ENCODE measurements around the gene TRPC3. TPM values are rescaled to one million over a fixed set of nuclear protein-coding genes. Genes with fewer than 3 reads are reported as not detected.
"Not testable (repeated sequence)": the region's sequence is repeated elsewhere in the genome, so short reads cannot be mapped to it uniquely, and the experiment has no call there.

The TRPC3 gene
- total RNA-seq, 1 donor from 2014 or later, result 3.0 TPM

DNA sequence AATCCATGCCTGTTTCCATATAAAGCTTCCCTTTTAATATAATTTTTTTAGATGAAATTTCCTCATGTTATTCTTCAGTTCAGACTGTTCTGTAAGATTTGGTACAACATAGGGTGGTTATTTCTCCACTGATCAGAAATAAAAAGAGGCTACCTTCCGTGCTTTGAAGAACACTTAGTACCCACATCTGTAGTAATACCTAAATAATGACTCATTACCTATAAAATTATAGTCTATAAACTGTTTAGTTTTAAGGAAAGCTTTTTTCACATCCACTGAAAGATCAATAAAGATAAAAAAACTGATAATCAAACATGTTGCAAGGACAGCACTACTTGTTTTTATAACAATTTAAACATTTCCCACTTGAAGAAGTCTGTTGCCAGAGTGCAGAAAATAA, 23.9 kb downstream of the TRPC3 start:
- Mint-ChIP-seq H3K27me3 (ENCODE audit: unreplicated experiment) (no peaks in the 10 kb centered on the region), H3K4me3 (ENCODE audit: unreplicated experiment) (no peak overlapping the region), H3K9me3 (ENCODE audit: unreplicated experiment) (no peaks in the 10 kb centered on the region), H3K4me1 (ENCODE audit: unreplicated experiment) (no peaks in the 10 kb centered on the region), H3K36me3 (ENCODE audit: low read depth, unreplicated experiment) (no peaks in the 10 kb centered on the region), H3K27ac (ENCODE audit: unreplicated experiment) (no peak overlapping the region)
- DNase-seq (ENCODE audit: low spot score), result no peak
- no peak for TF ChIP-seq CTCF (IDR thresholded peaks at IDR 0.05; ENCODE audit: unreplicated experiment)

DNA sequence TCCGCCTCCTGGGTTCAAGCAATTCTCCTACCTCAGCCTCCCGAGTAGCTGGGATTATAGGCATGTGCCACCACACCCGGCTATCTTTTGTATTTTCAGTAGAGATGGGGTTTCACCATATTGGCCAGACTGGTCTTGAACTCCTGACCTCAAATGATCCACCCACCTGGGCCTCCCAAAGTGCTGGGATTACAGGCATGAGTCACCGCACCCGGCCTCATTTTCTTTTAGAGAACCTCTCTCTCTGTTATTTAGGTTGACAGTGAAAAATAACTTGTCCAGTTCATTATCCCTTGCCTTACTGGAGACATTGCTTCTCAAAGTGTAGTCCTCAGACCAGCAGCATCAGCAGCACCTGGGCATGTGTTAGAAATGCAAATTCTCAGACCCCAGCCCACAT, 25.4 kb downstream of the TRPC3 start:
- not testable (repeated sequence) for H3K4me3 Mint-ChIP-seq (ENCODE audit: unreplicated experiment); H3K9me3 Mint-ChIP-seq (ENCODE audit: unreplicated experiment); H3K27ac Mint-ChIP-seq (ENCODE audit: unreplicated experiment); H3K4me1 Mint-ChIP-seq (ENCODE audit: unreplicated experiment); DNase-seq (ENCODE audit: low spot score); H3K27me3 Mint-ChIP-seq (ENCODE audit: unreplicated experiment); H3K36me3 Mint-ChIP-seq (ENCODE audit: low read depth, unreplicated experiment)

- Mint-ChIP-seq H3K4me1 (ENCODE audit: unreplicated experiment) (no peaks in the 10 kb centered on the region), H3K9me3 (ENCODE audit: unreplicated experiment) (no peaks in the 10 kb centered on the region), H3K4me3 (ENCODE audit: unreplicated experiment) (no peak overlapping the region), H3K27me3 (ENCODE audit: unreplicated experiment) (no peaks in the 10 kb centered on the region), H3K36me3 (ENCODE audit: low read depth, unreplicated experiment) (peaks cover under 1% of the 10 kb centered on the region), H3K27ac (ENCODE audit: unreplicated experiment) (no peak overlapping the region)
- TF ChIP-seq CTCF (IDR thresholded peaks at IDR 0.05; ENCODE audit: unreplicated experiment), result no peak
- no peak for DNase-seq (ENCODE audit: low spot score)
Observed at GRCh38 chr4:121923306-121923705, 28.6 kb downstream of the TRPC3 start.

DNA sequence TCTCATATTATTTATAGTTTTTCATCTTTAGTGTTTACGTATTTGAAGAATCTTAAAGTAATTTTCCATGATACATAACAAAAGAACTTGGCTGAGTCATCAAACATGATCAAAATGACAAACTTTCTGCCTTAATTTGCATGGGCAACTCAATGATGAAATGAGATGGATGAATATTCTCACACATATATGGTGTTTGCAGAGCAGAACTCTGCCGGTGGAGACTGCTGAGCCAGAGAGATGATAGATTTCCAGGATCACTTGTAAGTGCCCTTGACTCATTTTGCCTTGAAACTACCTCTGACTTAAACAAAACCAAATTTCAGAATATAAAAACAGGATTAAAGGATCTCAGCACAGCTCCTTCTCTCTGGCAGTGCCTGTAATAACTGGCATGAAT, 38.2 kb downstream of the TRPC3 start:
- H3K36me3 Mint-ChIP-seq (ENCODE audit: low read depth, unreplicated experiment), result peaks cover 4% of the 10 kb centered on the region
- H3K4me3 Mint-ChIP-seq (ENCODE audit: unreplicated experiment), result no peak overlapping the region
- H3K27ac Mint-ChIP-seq (ENCODE audit: unreplicated experiment), result no peak overlapping the region
- no peaks in the 10 kb centered on the region for H3K9me3 Mint-ChIP-seq (ENCODE audit: unreplicated experiment)
- peaks cover 3% of the 10 kb centered on the region for H3K4me1 Mint-ChIP-seq (ENCODE audit: unreplicated experiment)
- no peak for DNase-seq (ENCODE audit: low spot score)
- TF ChIP-seq CTCF (IDR thresholded peaks at IDR 0.05; ENCODE audit: unreplicated experiment), result no peak
- peaks cover 2% of the 10 kb centered on the region for H3K27me3 Mint-ChIP-seq (ENCODE audit: unreplicated experiment)

DNA sequence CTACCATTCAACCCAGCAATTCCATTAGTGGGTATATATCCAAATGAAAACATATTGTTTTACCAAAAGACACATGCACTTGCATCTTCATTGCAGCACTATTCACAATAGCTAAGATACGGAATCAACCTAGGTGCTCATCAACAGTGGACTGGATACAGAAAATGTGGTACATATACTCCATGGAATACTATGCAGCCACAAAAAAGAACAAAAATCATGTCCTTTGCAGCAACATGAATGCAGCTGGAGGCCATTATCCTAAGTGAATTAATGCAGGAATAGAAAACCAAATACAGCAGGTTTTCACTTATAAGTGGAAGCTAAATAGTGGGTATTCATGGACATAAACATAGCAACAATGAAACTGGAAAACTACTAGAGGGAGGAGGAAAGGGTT, 43.5 kb downstream of the TRPC3 start:
- no peak for TF ChIP-seq CTCF (IDR thresholded peaks at IDR 0.05; ENCODE audit: unreplicated experiment)
- no peak for DNase-seq (ENCODE audit: low spot score)
- no peaks in the 10 kb centered on the region for H3K9me3 Mint-ChIP-seq (ENCODE audit: unreplicated experiment)
- H3K27me3 Mint-ChIP-seq (ENCODE audit: unreplicated experiment), result peaks cover 2% of the 10 kb centered on the region
- H3K4me3 Mint-ChIP-seq (ENCODE audit: unreplicated experiment), result no peak overlapping the region
- H3K36me3 Mint-ChIP-seq (ENCODE audit: low read depth, unreplicated experiment), result no peaks in the 10 kb centered on the region
- H3K27ac Mint-ChIP-seq (ENCODE audit: unreplicated experiment), result no peak overlapping the region
- no peaks in the 10 kb centered on the region for H3K4me1 Mint-ChIP-seq (ENCODE audit: unreplicated experiment)
